Measurements from ENCODE around the gene RIPPLY2.

DNA sequence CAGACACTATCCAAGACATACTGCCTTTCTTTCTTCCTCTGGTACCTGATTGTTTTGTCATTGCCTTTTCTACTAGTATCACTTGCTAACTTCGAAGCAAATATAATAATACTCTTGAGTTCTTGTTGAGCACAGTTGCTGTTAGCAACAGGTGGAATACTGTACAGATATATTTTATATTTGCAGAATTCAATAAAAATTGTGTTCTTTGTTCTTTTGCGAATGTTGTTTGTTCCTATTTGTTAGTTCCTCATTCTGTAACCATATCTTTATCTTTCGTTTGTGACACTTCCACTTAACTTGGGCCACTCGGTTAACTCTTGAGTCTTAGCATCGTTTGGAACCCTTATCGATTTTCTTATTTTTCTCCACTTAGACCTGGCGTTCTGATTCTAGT lies 7.2 kb downstream of the RIPPLY2 start:
- TF ChIP-seq SIN3A (IDR thresholded peaks at IDR 0.05; ENCODE audit: borderline replicate concordance, low read depth, low read length) (no peak), EZH2phosphoT487 (IDR thresholded peaks at IDR 0.05; ENCODE audit: borderline replicate concordance, low read depth) (no peak), POLR2AphosphoS5 (IDR thresholded peaks at IDR 0.05; ENCODE audit: low read depth, low read length) (no peak), JUND (IDR thresholded peaks at IDR 0.05) (no peak), SMC3 (IDR thresholded peaks at IDR 0.05; ENCODE audit: low read depth, low read length) (no peak), MXI1 (IDR thresholded peaks at IDR 0.05; ENCODE audit: low read depth, low read length) (no peak), RCOR1 (IDR thresholded peaks at IDR 0.05; ENCODE audit: low read length) (no peak), FOXM1 (IDR thresholded peaks at IDR 0.05; ENCODE audit: low read depth) (no peak), GATA2 (CRISPR knock-in tag; IDR thresholded peaks at IDR 0.05) (no peak)
- TF ChIP-seq, protein P1, sequence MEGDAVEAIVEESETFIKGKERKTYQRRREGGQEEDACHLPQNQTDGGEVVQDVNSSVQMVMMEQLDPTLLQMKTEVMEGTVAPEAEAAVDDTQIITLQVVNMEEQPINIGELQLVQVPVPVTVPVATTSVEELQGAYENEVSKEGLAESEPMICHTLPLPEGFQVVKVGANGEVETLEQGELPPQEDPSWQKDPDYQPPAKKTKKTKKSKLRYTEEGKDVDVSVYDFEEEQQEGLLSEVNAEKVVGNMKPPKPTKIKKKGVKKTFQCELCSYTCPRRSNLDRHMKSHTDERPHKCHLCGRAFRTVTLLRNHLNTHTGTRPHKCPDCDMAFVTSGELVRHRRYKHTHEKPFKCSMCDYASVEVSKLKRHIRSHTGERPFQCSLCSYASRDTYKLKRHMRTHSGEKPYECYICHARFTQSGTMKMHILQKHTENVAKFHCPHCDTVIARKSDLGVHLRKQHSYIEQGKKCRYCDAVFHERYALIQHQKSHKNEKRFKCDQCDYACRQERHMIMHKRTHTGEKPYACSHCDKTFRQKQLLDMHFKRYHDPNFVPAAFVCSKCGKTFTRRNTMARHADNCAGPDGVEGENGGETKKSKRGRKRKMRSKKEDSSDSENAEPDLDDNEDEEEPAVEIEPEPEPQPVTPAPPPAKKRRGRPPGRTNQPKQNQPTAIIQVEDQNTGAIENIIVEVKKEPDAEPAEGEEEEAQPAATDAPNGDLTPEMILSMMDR (IDR thresholded peaks at IDR 0.05): no peak
